ENCODE data around the gene RNF223. TPM values are rescaled to one million over a fixed set of nuclear protein-coding genes. Genes with fewer than 3 reads are reported as not detected.

RNF223 gene
- total and polyA plus RNA-seq, 2 of the 13 experiments (the other 11 are each of a cell fraction or from before 2014, with no cell fraction given), result 0.03 TPM; not detected in 1

DNA sequence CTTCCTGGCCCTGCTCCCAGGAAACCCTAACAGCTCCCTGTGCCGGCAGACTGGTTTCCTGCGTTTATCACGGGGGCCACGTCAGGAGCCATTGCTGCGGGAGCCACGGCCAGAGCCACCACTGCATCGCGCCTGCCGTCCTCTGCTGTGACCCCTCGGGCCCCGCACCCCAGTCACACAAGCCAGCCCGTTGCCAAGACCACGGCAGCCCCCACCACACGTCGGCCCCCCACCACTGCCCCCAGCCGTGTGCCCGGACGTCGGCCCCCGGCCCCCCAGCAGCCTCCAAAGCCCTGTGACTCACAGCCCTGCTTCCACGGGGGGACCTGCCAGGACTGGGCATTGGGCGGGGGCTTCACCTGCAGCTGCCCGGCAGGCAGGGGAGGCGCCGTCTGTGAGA is 26.1 kb downstream of the RNF223 start:
- no peaks in the 10 kb centered on the region for H3K27me3 ChIP-seq (ENCODE audit: control insufficient read depth in 1 of 2, insufficient read depth in 2 of 2, low read length in 2 of 2)
- POLR2A ChIA-PET, result no interaction called here
- no peak overlapping the region for H3K27ac ChIP-seq (ENCODE audit: extremely low read length, insufficient read depth, low read length)
- ATAC-seq, result no peak
- no peaks in the 10 kb centered on the region for H3K79me2 ChIP-seq (ENCODE audit: insufficient read depth, low read length)
- in situ Hi-C loops (cut with HindIII; ENCODE audit: extremely low pct_ligation_motif_present, low pct_unique_long_range_greater_than_20kb) (no loop called here), intact Hi-C loops (cut with micrococcal nuclease; ENCODE audit: unreplicated experiment) (no loop called here)
- CTCF ChIA-PET (ENCODE audit: low intra/inter-chr PET ratio, low total read pairs), result no interaction called here
- FAIRE-seq, result no peak
- H3K4me2 ChIP-seq (ENCODE audit: low read depth, low read length), result no peak overlapping the region
- no peak overlapping the region for H3K4me3 ChIP-seq (replicated peaks in 1 of 3; ENCODE audit: insufficient read depth in 1 of 3, low read depth in 2 of 3, low read length in 3 of 3)
- WGBS (ENCODE audit: low lambda C conversion rate), result 96% methylated on average over 22 of the region's 25 CpGs
- no peak overlapping the region for H3K9ac ChIP-seq (ENCODE audit: insufficient read depth, low read depth, low read length)
- BruUV-seq (replicated peaks), result no TSS peak
- DNase-seq (ENCODE audit: low spot score), result no peak
- H2AFZ ChIP-seq (ENCODE audit: low read length), result no peak overlapping the region
- H3K36me3 ChIP-seq (replicated peaks in 1 of 2; ENCODE audit: control insufficient read depth in 1 of 2, insufficient read depth in 2 of 2, low read length in 2 of 2), result peaks cover 53 to 68% of the 10 kb centered on the region in 2 experiments; a peak in 4 of 5 replicates
- no peaks in the 10 kb centered on the region for H4K20me1 ChIP-seq (ENCODE audit: insufficient read depth, low read length)
- H3K4me1 ChIP-seq (ENCODE audit: insufficient read depth, low read length), result no peaks in the 10 kb centered on the region
- no peaks in the 10 kb centered on the region for H3K9me3 ChIP-seq (ENCODE audit: low read length)
- TF ChIP-seq SP2 (CRISPR knock-in tag; IDR thresholded peaks at IDR 0.05) (no peak), NR3C1 (CRISPR knock-in tag; IDR thresholded peaks at IDR 0.05) (no peak), CREB3 (CRISPR knock-in tag; IDR thresholded peaks at IDR 0.05) (no peak), RARA (CRISPR knock-in tag; IDR thresholded peaks at IDR 0.05) (no peak), TEAD2 (CRISPR knock-in tag; IDR thresholded peaks at IDR 0.05) (no peak), ZNF776 (CRISPR knock-in tag; IDR thresholded peaks at IDR 0.05) (no peak), TCF7L2 (IDR thresholded peaks at IDR 0.05; ENCODE audit: low read depth, low read length) (no peak), PLRG1 (conservative IDR thresholded peaks at IDR 0.05) (no peak), ZBTB8A (CRISPR knock-in tag; IDR thresholded peaks at IDR 0.05; ENCODE audit: borderline replicate concordance, low read depth) (no peak), AGO1 (IDR thresholded peaks at IDR 0.05; ENCODE audit: low read depth, low read length, poor library complexity, severe bottlenecking) (no peak), RELA (CRISPR knock-in tag; IDR thresholded peaks at IDR 0.05) (no peak), ATF3 (CRISPR knock-in tag; IDR thresholded peaks at IDR 0.05) (no peak), ZNF468 (CRISPR knock-in tag; IDR thresholded peaks at IDR 0.05) (no peak), JUNB (CRISPR knock-in tag; IDR thresholded peaks at IDR 0.05; ENCODE audit: borderline replicate concordance) (no peak), ZNF556 (CRISPR knock-in tag; IDR thresholded peaks at IDR 0.05; ENCODE audit: borderline replicate concordance) (no peak), PHB2 (IDR thresholded peaks at IDR 0.05; ENCODE audit: partially characterized antibody) (no peak)

Data from HepG2 (cell line).